WTC11 (cell line): ENCODE measurements around the gene ATP5IF1. TPM values are rescaled to one million over a fixed set of nuclear protein-coding genes. Genes with fewer than 3 reads are reported as not detected.

Experiments
- ATAC-seq: fragments of 200-7000 bp; cut with Tn5 transposase; 2 replicates; pipeline ENCODE4 v1.10.0; 2021; ENCODE audit warnings: mild to moderate bottlenecking, moderate library complexity
- CTCF ChIA-PET: fragments of 300-600 bp; sonication (Branson Sonifier 250); formaldehyde crosslinking; loops from one replicate; lab custom pipeline; 2021; ENCODE audit warnings: antibody characterized with exemption; lab: Charles Lee
- POLR2A ChIA-PET: fragments of 350-600 bp; sonication (Branson Sonifier 250); formaldehyde crosslinking; loops from one replicate; lab custom pipeline; 2021; ENCODE audit warnings: antibody characterized with exemption; lab: Charles Lee
- DNase-seq: peaks from one replicate; pipeline ENCODE4 v3.0.0; 2021; ENCODE audit warnings: low spot score
- H3K27ac Mint-ChIP-seq: 2 replicates; pipeline ENCODE4 v1.8.0; 2021; ENCODE audit warnings: mixed read lengths
- H3K27me3 Mint-ChIP-seq: 2 replicates; pipeline ENCODE4 v1.8.0; 2021; ENCODE audit warnings: low read depth, mild to moderate bottlenecking, moderate library complexity, mixed read lengths
- H3K36me3 Mint-ChIP-seq: 2 replicates; pipeline ENCODE4 v1.8.0; 2021; ENCODE audit warnings: mixed read lengths
- H3K4me1 Mint-ChIP-seq: 2 replicates; pipeline ENCODE4 v1.8.0; 2022; ENCODE audit warnings: mixed read lengths
- H3K4me3 Mint-ChIP-seq: 2 replicates; pipeline ENCODE4 v1.8.0; 2021; ENCODE audit warnings: mild to moderate bottlenecking, moderate library complexity, mixed read lengths
- H3K9me3 Mint-ChIP-seq: 2 replicates; pipeline ENCODE4 v1.8.0; 2021; ENCODE audit warnings: mixed read lengths
- AR ChIP-seq: fragments of 250-450 bp; sonication (Bioruptor Pico); IDR thresholded peaks from 2 replicates; pipeline ENCODE4 v1.9.0; 2021; ENCODE audit warnings: mild to moderate bottlenecking
- ATF2 ChIP-seq: sonication (generic); formaldehyde crosslinking; IDR thresholded peaks from 2 replicates; pipeline ENCODE4 v1.8.1; 2022; ENCODE audit warnings: low read depth, missing genetic modification reagents, borderline replicate concordance
- E2F1 ChIP-seq: sonication (generic); formaldehyde crosslinking; IDR thresholded peaks from 2 replicates; pipeline ENCODE4 v1.8.0; 2022; ENCODE audit warnings: mild to moderate bottlenecking, missing genetic modification reagents
- EMX1 ChIP-seq: fragments of 250-450 bp; sonication (Bioruptor Pico); IDR thresholded peaks from 2 replicates; pipeline ENCODE4 v1.8.0; 2021; ENCODE audit warnings: mild to moderate bottlenecking
- GABPB1 ChIP-seq: sonication (generic); formaldehyde crosslinking; IDR thresholded peaks from 2 replicates; pipeline ENCODE4 v1.8.1; 2023; ENCODE audit warnings: mild to moderate bottlenecking, missing genetic modification reagents
- JAZF1 ChIP-seq: fragments of 250-450 bp; sonication (Bioruptor Pico); IDR thresholded peaks from 2 replicates; pipeline ENCODE4 v1.9.0; 2021; ENCODE audit warnings: moderate library complexity, mild to moderate bottlenecking, inconsistent platforms
- JUN ChIP-seq: sonication (generic); formaldehyde crosslinking; IDR thresholded peaks from 2 replicates; pipeline ENCODE4 v1.8.0; 2023; ENCODE audit warnings: mild to moderate bottlenecking, missing genetic modification reagents
- MYBL2 ChIP-seq: sonication (generic); formaldehyde crosslinking; IDR thresholded peaks from 2 replicates; pipeline ENCODE4 v1.8.1; 2023; ENCODE audit warnings: mild to moderate bottlenecking, moderate library complexity, missing genetic modification reagents
- NFYB ChIP-seq: sonication (generic); formaldehyde crosslinking; conservative IDR thresholded peaks from 2 replicates; pipeline ENCODE4 v1.8.0; 2022; ENCODE audit warnings: low read depth, missing genetic modification reagents
- TCF7 ChIP-seq: sonication (generic); formaldehyde crosslinking; IDR thresholded peaks from 2 replicates; pipeline ENCODE4 v1.8.0; 2022; ENCODE audit warnings: mild to moderate bottlenecking, low read depth, missing genetic modification reagents, moderate library complexity
- ZNF219 ChIP-seq: sonication (generic); formaldehyde crosslinking; IDR thresholded peaks from 2 replicates; pipeline ENCODE4 v1.8.0; 2023; ENCODE audit warnings: missing genetic modification reagents, mild to moderate bottlenecking, borderline replicate concordance
- ZNF532 ChIP-seq: fragments of 250-450 bp; sonication (Bioruptor Pico); IDR thresholded peaks from 2 replicates; pipeline ENCODE4 v1.9.0; 2021; ENCODE audit warnings: mild to moderate bottlenecking, borderline replicate concordance
- total RNA-seq: library from RNA; stranded (reverse); gene quantifications from 3 replicates; pipeline ENCODE4 v1.2.3, GENCODE V29; 2021
- TF ChIP-seq, protein P1 (sequence below): sonication (generic); formaldehyde crosslinking; IDR thresholded peaks from 2 replicates; pipeline ENCODE4 v1.8.1; 2022; ENCODE audit warnings: mild to moderate bottlenecking, moderate library complexity, missing genetic modification reagents
- TF ChIP-seq, protein P2 (sequence below): fragments of 250-450 bp; sonication (Bioruptor Pico); IDR thresholded peaks from 2 replicates; pipeline ENCODE4 v2.1.2; 2022; ENCODE audit warnings: mild to moderate bottlenecking, moderate library complexity

ATP5IF1 gene
- total RNA-seq, 1 experiment from 2014 or later: 201 TPM

- Mint-ChIP-seq H3K36me3 (peaks cover 46% of the 10 kb centered on the region), H3K4me3 (no peak overlapping the region), H3K27ac (no peak overlapping the region), H3K27me3 (no peaks in the 10 kb centered on the region), H3K4me1 (0 out of 2 replicates have a peak, but pooled peaks cover 5% of the 10 kb centered on the region), H3K9me3 (no peaks in the 10 kb centered on the region)
- POLR2A ChIA-PET: interaction anchor here (1.2 to 1.9 kb wide), 2 partner anchors 9 to 23 kb away, joined by 3 to 6 read pairs; no protein-coding TSS in a partner anchor
- ATAC-seq (no peak), DNase-seq (no peak)
- TF ChIP-seq ZNF219 (CRISPR knock-in tag): no peak
- no peak for TF ChIP-seq JUN (CRISPR knock-in tag)
- no peak for TF ChIP-seq NFYB (CRISPR knock-in tag)
- no peak for TF ChIP-seq ATF2 (CRISPR knock-in tag)
- TF ChIP-seq ZNF532 (CRISPR knock-in tag): no peak
- CTCF ChIA-PET: interaction anchor here (0.8 kb wide), 1 partner anchor 24 kb away, joined by 3 read pairs; no protein-coding TSS in a partner anchor
These were observed 36.4 kb downstream of the ATP5IF1 start for GRCh38 chr1:28272215-28272852.

- POLR2A ChIA-PET: interaction anchor here (0.5 to 1.9 kb wide), 5 partner anchors 10 to 300 kb away, joined by 3 to 6 read pairs (median 3); no protein-coding TSS in a partner anchor
- H3K36me3 Mint-ChIP-seq: peaks cover 55% of the 10 kb centered on the region
- H3K4me3 Mint-ChIP-seq: no peak overlapping the region
- no peak for DNase-seq
- CTCF ChIA-PET: no interaction called here
- H3K27me3 Mint-ChIP-seq: no peaks in the 10 kb centered on the region
- TF ChIP-seq EMX1 (CRISPR knock-in tag) (no peak), E2F1 (CRISPR knock-in tag) (no peak), AR (CRISPR knock-in tag) (no peak), JAZF1 (CRISPR knock-in tag) (no peak), GABPB1 (CRISPR knock-in tag) (no peak), TCF7 (no peak), MYBL2 (CRISPR knock-in tag) (no peak)
- TF ChIP-seq, protein P1, sequence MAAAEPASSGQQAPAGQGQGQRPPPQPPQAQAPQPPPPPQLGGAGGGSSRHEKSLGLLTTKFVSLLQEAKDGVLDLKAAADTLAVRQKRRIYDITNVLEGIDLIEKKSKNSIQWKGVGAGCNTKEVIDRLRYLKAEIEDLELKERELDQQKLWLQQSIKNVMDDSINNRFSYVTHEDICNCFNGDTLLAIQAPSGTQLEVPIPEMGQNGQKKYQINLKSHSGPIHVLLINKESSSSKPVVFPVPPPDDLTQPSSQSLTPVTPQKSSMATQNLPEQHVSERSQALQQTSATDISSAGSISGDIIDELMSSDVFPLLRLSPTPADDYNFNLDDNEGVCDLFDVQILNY (CRISPR knock-in tag): no peak
- TF ChIP-seq, protein P2, sequence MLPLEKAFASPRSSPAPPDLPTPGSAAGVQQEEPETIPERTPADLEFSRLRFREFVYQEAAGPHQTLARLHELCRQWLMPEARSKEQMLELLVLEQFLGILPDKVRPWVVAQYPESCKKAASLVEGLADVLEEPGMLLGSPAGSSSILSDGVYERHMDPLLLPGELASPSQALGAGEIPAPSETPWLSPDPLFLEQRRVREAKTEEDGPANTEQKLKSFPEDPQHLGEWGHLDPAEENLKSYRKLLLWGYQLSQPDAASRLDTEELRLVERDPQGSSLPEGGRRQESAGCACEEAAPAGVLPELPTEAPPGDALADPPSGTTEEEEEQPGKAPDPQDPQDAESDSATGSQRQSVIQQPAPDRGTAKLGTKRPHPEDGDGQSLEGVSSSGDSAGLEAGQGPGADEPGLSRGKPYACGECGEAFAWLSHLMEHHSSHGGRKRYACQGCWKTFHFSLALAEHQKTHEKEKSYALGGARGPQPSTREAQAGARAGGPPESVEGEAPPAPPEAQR (CRISPR knock-in tag): no peak
- ATAC-seq: no peak
- H3K9me3 Mint-ChIP-seq: no peaks in the 10 kb centered on the region
- no peak overlapping the region; the same call in 1 of the 2 replicates for H3K27ac Mint-ChIP-seq
- H3K4me1 Mint-ChIP-seq: no peaks in the 10 kb centered on the region
These were observed 37.4 kb downstream of the ATP5IF1 start for GRCh38 chr1:28273216-28273860.
